Psoas muscle (tissue), 8 donors: ENCODE measurements around the gene ANKDD1A. TPM values are rescaled to one million over a fixed set of nuclear protein-coding genes. Genes with fewer than 3 reads are reported as not detected.
A peak's percentile ranks its signal among the peaks of the same experiment; 100 is the strongest.

Experiments
- ATAC-seq, 4 donors: fragments of 200-7000 bp; cut with Tn5 transposase; one replicate each; pipeline ENCODE4 v1.9.1; 2020; ENCODE audit warnings: moderate library complexity in 3 of 4, mild to moderate bottlenecking in 2 of 4
- DNase-seq, 2 donors: peaks; one replicate each; pipeline ENCODE4 v3.0.0-alpha.2; 2020
- H3K27ac ChIP-seq: fragments of 200-600 bp; one replicate; pipeline ENCODE4 v1.8.0; 2022
- H3K27me3 ChIP-seq, 3 donors: fragments of 200-600 bp in 1 of 3; one replicate each; pipeline versions ENCODE4 v1.6.1 to v1.8.0; 2013 to 2022; ENCODE audit warnings: low read length in 2 of 3, mild to moderate bottlenecking in 2 of 3, moderate library complexity in 1 of 3; ENCODE audit not compliant: insufficient read depth in 3 of 3
- H3K36me3 ChIP-seq, 2 donors: fragments of 200-600 bp in 1 of 2; one replicate each; pipeline versions ENCODE4 v1.6.1 to v1.8.0; 2013 to 2022; ENCODE audit warnings: low read depth in 1 of 2, mild to moderate bottlenecking in 1 of 2, moderate library complexity in 1 of 2; ENCODE audit not compliant: insufficient read depth in 1 of 2
- H3K4me1 ChIP-seq: fragments of 200-600 bp; one replicate; pipeline ENCODE4 v1.8.0; 2022
- H3K4me3 ChIP-seq: fragments of 200-600 bp; one replicate; pipeline ENCODE4 v1.8.0; 2022; ENCODE audit warnings: mild to moderate bottlenecking
- H3K9me3 ChIP-seq: fragments of 200-600 bp; one replicate; pipeline ENCODE4 v1.8.0; 2022
- WGBS, 3 donors: extraction: QIAGEN DNeasy Blood & Tissue Kit; methylation state at CpG; one replicate each; pipeline versions ENCODE4 v1.1.6 to v1.1.7; 2013; 5-methylcytosine and 5-hydroxymethylcytosine counted together
- intact Hi-C, 2 donors: fragments of 100-400 bp; cut with DNase I; formaldehyde crosslinking; loops; one replicate each; pipeline versions ENCODE4 v1.11.0 to v1.14.2; 2022
- polyA plus RNA-seq, 3 donors: library from polyadenylated mRNA; stranded (reverse); fragments of 200-250 nt; gene quantifications; one replicate each; pipeline ENCODE4 v1.2.3, GENCODE V29; 2013
- total RNA-seq, 4 donors: library from RNA; stranded (reverse); fragmentation: NEBNext Ultra II Directional in 2 of 4; extraction: Animal tissue kit (Norgen Biotek cat#: 25700) in 2 of 4; gene quantifications; one replicate each; pipeline versions ENCODE4 v1.2.1 to v1.2.4, GENCODE V29; 2021 to 2023
- TF ChIP-seq, protein P1 (sequence below): fragments of 200-600 bp; IDR thresholded peaks from one replicate; pipeline ENCODE4 v1.8.0; 2022; ENCODE audit warnings: antibody characterized with exemption
- donor health status: healthy with polysubstance abuse.
- donor health status: DM: no; HTN: no; CAD: no; lungs with moderate emphysema.
- donor health status: Bipolar disorder and iron deficiency.
- donor health status: healthy.
- donor health status: DM: yes; HTN: yes; CAD: no.
- donor health status: DM: no; HTN: no; CAD: no.
- donor health status: DM: no; HTN: no; CAD: no.
- donor health status: DM: yes; HTN: yes; CAD: no.

ANKDD1A gene
- total and polyA plus RNA-seq, 7 donors: 0.18 to 1.2 (median 0.46) TPM

DNA sequence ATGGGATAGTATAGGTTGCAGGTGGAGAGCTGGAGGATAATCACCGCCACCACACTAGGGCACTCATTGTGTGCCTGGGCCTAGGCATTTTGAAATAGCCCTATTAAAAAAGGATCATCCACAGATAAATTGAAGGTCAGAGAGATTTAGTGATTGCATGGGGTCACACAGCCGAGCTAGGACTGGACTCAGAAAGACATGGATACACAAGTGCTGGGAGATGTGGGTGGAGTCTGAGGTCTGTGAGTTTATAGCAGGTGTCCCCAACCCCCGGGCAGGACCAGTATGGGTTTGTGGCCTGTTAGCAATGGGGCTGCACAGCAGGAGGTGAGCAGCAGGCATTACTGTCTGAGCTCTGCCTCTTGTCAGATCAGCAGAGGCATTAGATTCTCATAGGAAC is 5.3 kb upstream of the ANKDD1A start:
- 89 to 99% (median 94%) methylated on average over 3 of the region's 3 CpGs for WGBS, 3 donors
- DNase-seq: no peak
- peaks cover 0 to 19% (median 2%) of the 10 kb centered on the region in 3 donors for H3K27me3 ChIP-seq
- peaks cover 3% of the 10 kb centered on the region for H3K9me3 ChIP-seq
- no peak overlapping the region for H3K27ac ChIP-seq
- H3K4me3 ChIP-seq: no peak overlapping the region
- no peaks in the 10 kb centered on the region for H3K36me3 ChIP-seq
- no peak for ATAC-seq
- TF ChIP-seq, protein P1, sequence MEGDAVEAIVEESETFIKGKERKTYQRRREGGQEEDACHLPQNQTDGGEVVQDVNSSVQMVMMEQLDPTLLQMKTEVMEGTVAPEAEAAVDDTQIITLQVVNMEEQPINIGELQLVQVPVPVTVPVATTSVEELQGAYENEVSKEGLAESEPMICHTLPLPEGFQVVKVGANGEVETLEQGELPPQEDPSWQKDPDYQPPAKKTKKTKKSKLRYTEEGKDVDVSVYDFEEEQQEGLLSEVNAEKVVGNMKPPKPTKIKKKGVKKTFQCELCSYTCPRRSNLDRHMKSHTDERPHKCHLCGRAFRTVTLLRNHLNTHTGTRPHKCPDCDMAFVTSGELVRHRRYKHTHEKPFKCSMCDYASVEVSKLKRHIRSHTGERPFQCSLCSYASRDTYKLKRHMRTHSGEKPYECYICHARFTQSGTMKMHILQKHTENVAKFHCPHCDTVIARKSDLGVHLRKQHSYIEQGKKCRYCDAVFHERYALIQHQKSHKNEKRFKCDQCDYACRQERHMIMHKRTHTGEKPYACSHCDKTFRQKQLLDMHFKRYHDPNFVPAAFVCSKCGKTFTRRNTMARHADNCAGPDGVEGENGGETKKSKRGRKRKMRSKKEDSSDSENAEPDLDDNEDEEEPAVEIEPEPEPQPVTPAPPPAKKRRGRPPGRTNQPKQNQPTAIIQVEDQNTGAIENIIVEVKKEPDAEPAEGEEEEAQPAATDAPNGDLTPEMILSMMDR: no peak
- intact Hi-C loops: loop anchor here in 1 of 2 donors (5.0 kb wide), 1 partner anchor 174 kb away; no protein-coding TSS in a partner anchor
- no peaks in the 10 kb centered on the region for H3K4me1 ChIP-seq

DNA sequence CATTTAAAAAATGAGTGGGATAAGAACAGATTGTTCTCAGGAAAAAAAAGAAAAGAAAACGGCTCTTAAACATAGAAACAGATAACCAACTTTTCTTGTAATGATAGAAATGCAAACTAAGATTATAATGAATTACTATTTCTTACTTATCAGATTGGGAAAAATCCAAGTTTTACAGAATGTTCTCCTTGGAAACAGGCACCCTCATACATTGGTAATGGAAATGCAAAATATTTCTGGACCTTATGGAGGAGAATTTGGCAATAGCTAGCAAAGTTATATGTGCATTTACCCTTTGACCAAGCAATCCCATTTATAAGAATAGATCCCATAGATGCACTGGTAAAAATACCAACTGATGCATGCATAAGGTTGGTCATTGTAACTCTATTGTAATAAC is 3.7 kb upstream of the ANKDD1A start:
- no peaks in the 10 kb centered on the region for H3K4me1 ChIP-seq
- DNase-seq (no peak), ATAC-seq (no peak)
- H3K4me3 ChIP-seq: no peak overlapping the region
- no peaks in the 10 kb centered on the region for H3K9me3 ChIP-seq
- peaks cover 0 to 25% (median 3%) of the 10 kb centered on the region in 3 donors for H3K27me3 ChIP-seq
- intact Hi-C loops: loop anchor here in 1 of 2 donors (5.0 kb wide), 1 partner anchor 176 kb away; no protein-coding TSS in a partner anchor
- TF ChIP-seq, protein P1: no peak
- no peak overlapping the region for H3K27ac ChIP-seq
- 65 to 84% (median 84%) methylated on average over 1 of the region's 1 CpG for WGBS, 3 donors
- H3K36me3 ChIP-seq: no peaks in the 10 kb centered on the region

DNA sequence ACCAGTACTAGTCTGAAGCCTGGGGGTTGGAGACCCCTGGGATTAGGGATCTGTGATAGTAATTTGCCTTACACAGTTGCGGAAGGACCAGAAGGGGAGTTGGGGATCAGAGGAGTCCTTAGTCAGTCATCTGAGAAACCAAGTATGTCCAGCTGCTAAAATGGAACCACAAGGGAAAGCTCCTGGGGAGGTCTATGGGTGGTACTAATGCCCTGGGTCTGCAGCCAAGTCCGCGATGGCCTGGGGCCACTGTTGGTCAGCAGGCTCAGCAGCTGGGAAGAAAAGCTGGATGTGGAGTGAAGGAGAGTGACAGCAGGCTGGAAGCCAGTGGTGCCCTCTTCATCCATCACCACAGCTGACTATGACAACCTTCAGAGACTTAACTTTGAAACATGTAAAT is 2.2 kb upstream of the ANKDD1A start:
- Histone ChIP-seq H3K27ac (no peak overlapping the region), H3K4me1 (no peaks in the 10 kb centered on the region), H3K27me3 (peaks cover 0 to 25% (median 3%) of the 10 kb centered on the region in 3 donors), H3K9me3 (no peaks in the 10 kb centered on the region), H3K36me3 (no peaks in the 10 kb centered on the region), H3K4me3 (no peak overlapping the region)
- no peak for ATAC-seq
- TF ChIP-seq, protein P1: no peak
- intact Hi-C loops: loop anchor here in 1 of 2 donors (5.0 kb wide), 1 partner anchor 177 kb away; no protein-coding TSS in a partner anchor
- WGBS, 3 donors: 48 to 55% (median 49%) methylated on average over 3 of the region's 3 CpGs
- no peak for DNase-seq

DNA sequence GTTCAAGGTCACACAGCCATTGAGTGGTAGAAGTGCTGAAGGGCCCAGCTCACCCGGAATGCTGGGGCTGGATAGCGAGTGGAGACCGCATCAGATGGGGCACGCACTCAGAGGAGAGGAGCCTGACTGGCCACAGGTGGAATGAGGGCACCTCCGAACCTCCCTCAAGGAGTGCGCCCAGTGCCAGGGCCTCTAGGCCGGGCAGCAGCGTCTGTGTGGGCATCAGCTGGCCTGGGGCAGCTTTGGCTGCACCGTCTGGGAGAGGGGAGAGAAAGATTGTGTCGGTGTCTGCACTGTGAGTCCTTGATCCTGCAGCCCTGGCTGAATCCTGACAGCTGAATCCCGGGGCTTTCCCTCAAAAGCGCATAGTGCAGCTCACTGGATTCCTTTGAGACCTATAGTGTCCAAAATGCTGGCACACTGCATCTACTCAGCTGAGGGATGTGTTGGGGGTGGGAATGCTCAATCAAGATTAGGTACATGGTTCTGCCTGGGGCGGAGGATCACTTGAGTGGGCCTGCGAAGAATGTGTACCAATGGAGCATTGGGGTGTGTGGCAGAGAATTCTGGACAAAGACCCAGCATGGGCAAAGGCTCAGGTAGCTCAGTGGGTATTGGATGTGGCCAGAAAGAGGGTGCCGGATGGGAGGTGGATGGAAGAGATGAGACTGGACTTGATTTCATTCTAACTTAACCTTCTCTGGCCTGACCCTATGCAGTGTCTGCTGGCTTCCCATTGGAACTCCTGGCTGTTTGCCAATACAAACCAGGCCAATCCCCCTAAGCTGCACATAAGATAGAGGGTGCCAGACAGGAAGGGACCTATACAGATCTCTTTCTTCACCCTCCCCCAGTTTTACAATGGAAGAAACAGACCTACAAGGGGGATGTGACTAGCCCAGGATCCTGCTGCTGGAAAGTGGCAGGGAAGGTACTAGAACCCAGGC is 950 bp downstream of the ANKDD1A start:
- no peak for ATAC-seq
- intact Hi-C loops: no loop called here
- 66 to 73% (median 67%) methylated on average over 15 of the region's 15 CpGs for WGBS, 3 donors

More for the DNA sequence above, 950 bp downstream of the ANKDD1A start:
- Histone ChIP-seq H3K27me3 (peaks cover 0 to 25% (median 3%) of the 10 kb centered on the region in 3 donors), H3K36me3 (no peaks in the 10 kb centered on the region), H3K9me3 (no peaks in the 10 kb centered on the region), H3K27ac (no peak overlapping the region), H3K4me3 (peak overlapping the region; percentile 66), H3K4me1 (no peaks in the 10 kb centered on the region)
- no peak for DNase-seq
- TF ChIP-seq, protein P1: no peak
